ENCODE measurements around the gene PLCH2.
"Not testable (repeated sequence)": the region's sequence is repeated elsewhere in the genome, so short reads cannot be mapped to it uniquely, and the experiment has no call there.

Gene PLCH2

DNA sequence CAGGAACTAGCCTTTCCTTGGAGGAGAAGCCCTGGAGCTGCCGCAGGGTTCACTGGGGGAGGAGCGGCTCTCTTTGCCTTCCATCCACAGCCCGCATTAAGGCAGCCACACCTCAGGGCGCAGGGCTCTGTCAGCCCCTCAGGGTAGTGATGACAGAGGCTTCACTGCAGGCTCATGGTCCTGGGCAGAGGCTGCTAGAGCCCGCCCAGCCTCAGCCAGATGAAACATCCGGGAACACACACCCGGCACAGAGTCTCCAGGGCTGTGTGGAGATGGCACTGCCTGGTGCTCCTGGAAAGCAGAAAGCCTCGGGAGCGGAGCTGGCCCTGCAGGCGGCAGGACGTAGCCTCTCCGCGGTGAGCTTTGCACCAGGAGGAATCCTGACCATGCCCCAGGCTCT, 34.3 kb upstream of the PLCH2 start:
- no peak for DNase-seq

- DNase-seq, result no peak
Measured at GRCh38 chr1:2442661-2443060, 33.4 kb upstream of the PLCH2 start.

DNA sequence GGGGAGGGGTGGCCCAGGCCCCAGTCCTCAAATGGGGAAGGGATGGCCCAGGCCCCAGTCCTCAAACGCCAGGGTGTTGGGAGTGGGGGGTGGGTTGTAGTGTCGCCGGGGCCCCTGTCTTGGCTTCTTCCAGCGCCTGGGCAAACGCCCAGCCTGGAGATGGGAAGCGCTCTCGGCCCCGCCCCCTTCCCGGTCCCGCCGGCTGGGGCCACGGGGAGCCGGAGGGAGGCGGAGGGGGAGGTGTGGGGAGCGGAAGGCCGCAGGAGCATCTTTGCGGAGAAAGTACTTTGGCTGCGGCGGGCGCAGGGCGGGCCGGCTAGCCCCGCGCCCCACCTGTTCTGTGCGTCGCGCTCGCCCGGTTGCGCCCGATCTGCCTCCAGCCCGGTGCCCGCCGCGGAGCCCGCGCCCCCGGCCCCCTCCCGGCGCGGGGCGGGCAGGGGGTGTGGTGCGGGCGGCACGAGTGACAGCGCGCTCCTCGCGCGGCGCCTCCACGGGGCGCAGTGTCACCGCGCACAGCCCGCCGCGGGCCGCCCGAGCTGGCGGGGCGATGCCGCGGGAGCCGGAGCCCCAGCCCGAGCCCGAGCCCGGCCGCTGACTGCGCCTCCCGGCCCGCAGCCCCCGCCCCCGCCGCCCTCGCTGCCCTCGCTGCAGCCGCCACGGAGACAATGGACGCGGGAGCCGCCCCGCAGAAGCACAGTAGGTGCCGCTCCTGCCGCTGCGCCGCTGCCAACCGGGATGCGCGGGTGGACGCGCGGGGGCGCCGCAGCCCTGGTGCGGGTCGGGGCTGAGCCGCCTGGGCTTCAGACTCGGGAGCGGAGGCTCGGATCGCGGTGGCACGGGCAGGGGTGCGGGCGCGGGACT, 32.6 kb upstream of the PLCH2 start:
- peak; percentile 46 for DNase-seq

GRCh38 chr1:2444138-2444591, 31.9 kb upstream of the PLCH2 start:
- DNase-seq, result no peak

- DNase-seq, result no peak
Measured at GRCh38 chr1:2445162-2445822, 30.8 kb upstream of the PLCH2 start.

DNA sequence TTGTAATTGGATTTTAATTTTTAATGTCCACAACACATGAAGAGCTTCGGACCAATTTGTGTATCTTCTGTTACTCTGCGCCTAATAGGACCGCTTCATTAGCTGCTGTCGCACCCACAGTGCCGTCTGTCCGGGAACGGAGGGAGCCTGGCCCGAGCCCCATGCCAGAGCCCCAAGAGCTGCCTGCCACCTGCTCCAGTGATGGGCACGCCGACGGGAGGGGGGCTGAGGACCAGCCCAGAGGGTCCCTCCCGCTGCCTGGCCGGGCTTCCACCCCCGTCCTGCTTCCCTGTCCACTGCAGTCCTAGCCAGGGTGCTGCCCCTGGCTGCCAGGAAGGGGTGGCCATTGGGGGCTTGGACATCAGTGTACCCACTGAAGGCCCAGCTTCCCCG, 30.3 kb upstream of the PLCH2 start:
- DNase-seq, result no peak

- DNase-seq, result no peak
Measured at GRCh38 chr1:2446394-2446793, 29.7 kb upstream of the PLCH2 start.

GRCh38 chr1:2446861-2447260, 29.2 kb upstream of the PLCH2 start:
- DNase-seq, result no peak

GRCh38 chr1:2447276-2448097, 28.6 kb upstream of the PLCH2 start:
- no peak for DNase-seq

DNA sequence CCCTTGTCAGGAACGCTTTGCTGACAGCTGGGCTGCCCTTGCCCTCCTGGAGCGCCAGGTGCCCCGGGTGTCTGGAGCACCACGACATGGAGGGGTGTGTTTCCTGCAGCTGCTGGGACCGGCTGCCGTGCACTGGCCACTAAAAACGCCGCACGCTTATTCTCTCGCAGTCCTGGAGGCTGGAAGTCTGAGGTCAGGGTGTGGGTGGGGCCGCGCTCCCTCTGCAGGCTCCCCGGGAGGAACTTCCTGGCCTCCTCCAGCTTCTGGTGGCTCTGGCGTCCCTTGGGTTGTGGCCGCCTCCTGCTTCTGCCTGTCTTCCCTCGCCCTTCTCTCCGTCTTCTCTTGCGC, 28.0 kb upstream of the PLCH2 start:
- DNase-seq, result no peak

- no peak for DNase-seq
Measured at GRCh38 chr1:2449636-2450454, 26.2 kb upstream of the PLCH2 start.

DNA sequence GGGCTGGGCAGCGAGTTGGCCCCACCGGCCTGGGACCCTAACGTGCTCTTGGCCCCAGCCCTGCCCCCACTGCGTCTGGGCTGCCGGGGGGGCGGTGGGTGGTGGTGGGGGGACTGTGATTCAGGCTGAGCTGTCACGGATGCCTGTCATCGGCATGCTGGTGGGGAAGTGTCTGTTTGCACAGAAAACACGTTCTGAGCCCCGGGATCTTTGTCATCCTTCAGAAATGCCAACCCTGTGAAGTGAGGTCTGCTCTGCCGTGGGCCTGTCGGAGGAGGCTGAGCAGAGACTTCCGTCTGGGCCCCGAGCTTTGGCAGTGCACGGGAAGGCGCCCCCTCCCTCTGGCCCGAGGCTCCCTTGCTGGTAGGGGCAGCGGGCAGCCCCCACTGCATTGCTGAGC, 24.3 kb upstream of the PLCH2 start:
- DNase-seq, result no peak

- no peak for DNase-seq
Measured at GRCh38 chr1:2452201-2452931, 23.7 kb upstream of the PLCH2 start.

- DNase-seq, result no peak
Measured at GRCh38 chr1:2452932-2453315, 23.2 kb upstream of the PLCH2 start.

GRCh38 chr1:2454227-2454626, 21.9 kb upstream of the PLCH2 start:
- no peak for DNase-seq

- DNase-seq, result no peak
Measured at GRCh38 chr1:2455757-2456156, 20.3 kb upstream of the PLCH2 start.

GRCh38 chr1:2457444-2457843, 18.6 kb upstream of the PLCH2 start:
- DNase-seq, result no peak

GRCh38 chr1:2458687-2459086, 17.4 kb upstream of the PLCH2 start:
- no peak for DNase-seq

DNA sequence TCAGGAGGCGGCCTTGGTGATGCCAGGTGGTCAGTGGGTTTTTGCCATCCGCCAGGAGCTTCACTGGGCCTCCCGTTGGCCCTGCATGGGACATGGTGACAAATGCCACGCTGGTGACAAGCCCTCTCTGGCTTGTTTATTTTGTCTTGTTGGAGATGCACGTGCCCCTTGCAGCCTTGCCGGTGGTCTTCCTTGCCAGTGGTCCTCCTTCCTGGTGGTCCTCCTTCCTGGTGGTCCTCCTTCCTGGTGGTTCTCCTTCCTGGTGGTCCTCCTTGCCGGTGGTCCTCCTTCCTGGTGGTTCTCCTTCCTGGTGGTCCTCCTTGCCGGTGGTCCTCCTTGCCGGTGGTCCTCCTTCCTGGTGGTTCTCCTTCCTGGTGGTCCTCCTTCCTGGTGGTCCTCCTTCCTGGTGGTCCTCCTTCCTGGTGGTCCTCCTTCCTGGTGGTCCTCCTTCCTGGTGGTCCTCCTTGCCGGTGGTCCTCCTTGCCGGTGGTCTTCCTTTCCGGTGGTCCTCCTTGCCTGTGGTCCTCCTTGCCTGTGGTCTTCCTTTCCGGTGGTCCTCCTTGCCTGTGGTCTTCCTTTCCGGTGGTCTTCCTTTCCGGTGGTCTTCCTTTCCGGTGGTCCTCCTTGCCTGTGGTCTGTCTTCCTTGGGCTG, 16.9 kb upstream of the PLCH2 start:
- not testable (repeated sequence) for DNase-seq

DNA sequence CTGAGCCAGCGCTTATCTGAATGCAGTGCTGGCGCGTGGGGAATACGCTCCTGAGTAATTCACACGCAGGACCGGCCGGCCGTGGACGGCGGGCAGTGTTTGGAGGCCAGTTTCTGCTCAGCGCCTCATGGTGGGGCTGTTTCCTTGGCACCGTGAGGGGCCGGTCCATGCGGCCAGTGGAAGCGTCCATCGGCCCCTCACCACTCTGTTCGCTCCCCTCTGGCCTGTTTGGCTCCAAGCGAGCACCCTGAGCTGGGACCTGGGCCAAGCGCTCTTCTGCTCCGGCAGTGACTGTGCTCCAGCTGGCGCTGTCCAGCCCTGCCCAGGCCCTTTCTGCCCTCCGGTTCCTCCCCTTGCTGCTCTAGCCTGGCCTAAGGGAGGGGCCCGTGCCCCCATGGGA, 16.3 kb upstream of the PLCH2 start:
- DNase-seq, result no peak

DNA sequence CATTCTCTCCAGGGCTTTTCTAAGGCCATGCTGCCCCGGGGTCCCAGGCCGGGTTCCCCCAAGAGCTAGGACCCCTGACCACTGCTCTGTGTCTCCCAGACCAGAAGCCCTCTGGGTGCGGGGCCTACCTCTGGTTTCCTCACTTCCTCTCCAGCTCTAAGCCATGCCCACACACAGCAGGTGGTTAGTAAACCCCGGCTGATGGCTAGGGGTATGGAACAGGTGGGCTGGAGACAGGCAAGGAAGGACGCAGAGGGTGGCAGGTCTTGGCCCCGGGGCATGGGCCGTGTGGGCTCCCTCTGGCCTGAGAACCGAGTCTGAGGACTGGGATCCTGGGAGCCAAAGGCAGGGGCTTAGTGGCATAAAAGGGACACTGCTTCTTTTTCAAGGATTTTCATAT, 15.9 kb upstream of the PLCH2 start:
- no peak for DNase-seq

Measured in stimulated activated CD4-positive, alpha-beta T cell treated with anti-CD3 and anti-CD28 coated beads, Interleukin-15, amount 100 ng/mL, for 24 hours (primary cell).